Transverse colon (tissue), 4 donors: ENCODE results near the gene ZNF444. TPM values are rescaled to one million over a fixed set of nuclear protein-coding genes. Genes with fewer than 3 reads are reported as not detected.

ENCODE experiments used
- DNase-seq: peaks from one replicate; pipeline ENCODE4 v3.0.0-alpha.2; 2019
- H3K27ac ChIP-seq, 4 donors: fragments of 200-600 bp; sonication (generic); 2 replicates each; pipeline ENCODE4 v1.5.1; 2016 to 2018; ENCODE audit warnings: inconsistent platforms in 4 of 4
- H3K27me3 ChIP-seq: fragments of 200-600 bp; sonication (generic); 2 replicates; pipeline ENCODE4 v1.5.1; 2017; ENCODE audit warnings: inconsistent platforms
- H3K36me3 ChIP-seq, 4 donors: fragments of 200-600 bp; sonication (generic); 2 replicates each; pipeline ENCODE4 v1.5.1; 2017 to 2019; ENCODE audit warnings: inconsistent platforms in 4 of 4
- H3K4me1 ChIP-seq, 4 donors: fragments of 200-600 bp; sonication (generic); 2 replicates each; pipeline ENCODE4 v1.5.1; 2017 to 2020; ENCODE audit warnings: inconsistent platforms in 4 of 4
- H3K4me3 ChIP-seq, 4 donors: fragments of 200-600 bp; sonication (generic); 1 replicate in 1 of 4; 2 replicates in 3 of 4; pipeline versions ENCODE4 v1.5.1 to v1.6.1; 2017 to 2019; ENCODE audit warnings: inconsistent platforms in 4 of 4
- H3K9me3 ChIP-seq, 2 donors: fragments of 200-600 bp; sonication (generic); 2 replicates each; pipeline ENCODE4 v1.5.1; 2017 to 2019; ENCODE audit warnings: inconsistent platforms in 2 of 2
- CTCF ChIP-seq, 5 experiments: fragments of 200-600 bp in 3 of 5; fragments of 450-650 bp in 2 of 5; sonication (generic) in 3 of 5; IDR thresholded peaks; 1 replicate in 2 of 5; 2 replicates in 3 of 5; pipeline ENCODE4 v1.5.1; 2016 to 2017; ENCODE audit warnings: antibody characterized with exemption in 5 of 5, inconsistent platforms in 3 of 5, mild to moderate bottlenecking in 2 of 5, moderate library complexity in 1 of 5
- EP300 ChIP-seq: sonication (generic); formaldehyde crosslinking; IDR thresholded peaks from one replicate; pipeline ENCODE4 v1.6.1; 2017; ENCODE audit warnings: antibody characterized with exemption, low read depth
- POLR2A ChIP-seq: fragments of 450-650 bp; IDR thresholded peaks from one replicate; pipeline ENCODE4 v1.6.1; 2016; ENCODE audit warnings: antibody characterized with exemption, mild to moderate bottlenecking, moderate library complexity
- POLR2AphosphoS5 ChIP-seq, 3 donors: sonication (generic); formaldehyde crosslinking; IDR thresholded peaks; one replicate each; pipeline ENCODE4 v1.6.1; 2016; ENCODE audit warnings: antibody characterized with exemption in 3 of 3
- WGBS, 2 donors: methylation state at CpG; one replicate each; pipeline ENCODE4 v1.1.5; 2018; ENCODE audit warnings: low coverage in 1 of 2; 5-methylcytosine and 5-hydroxymethylcytosine counted together
- in situ Hi-C, 4 donors: fragments of 200-750 bp; cut with MboI; loops; one replicate each; pipeline versions ENCODE4 v1.15.0 to v1.15.1; 2017; ENCODE audit warnings: low sequenced_read_pairs in 3 of 4, low pct_ligation_motif_present in 1 of 4, low pct_unique_long_range_greater_than_20kb in 1 of 4
- intact Hi-C: fragments of 100-400 bp; cut with DNase I; formaldehyde crosslinking; loops from one replicate; pipeline ENCODE4 v1.15.1; 2023; ENCODE audit warnings: low total_unique reads
- total RNA-seq, 4 donors: library from RNA; depleted of rRNA; stranded (reverse); fragments of >200 nt; gene quantifications; one replicate each; pipeline ENCODE4 v1.1.0, GENCODE V29; 2016

Gene ZNF444
- total RNA-seq, 4 donors from 2014 or later = 20.7 to 148 (median 39.2) TPM

- Histone ChIP-seq H3K4me1 (peaks cover 46 to 72% (median 59%) of the 10 kb centered on the region in 4 donors), H3K27me3 (no peaks in the 10 kb centered on the region), H3K4me3 (no peak overlapping the region), H3K36me3 (no peaks in the 10 kb centered on the region), H3K27ac (no peak overlapping the region), H3K9me3 (no peaks in the 10 kb centered on the region)
- intact Hi-C loops (no loop called here), in situ Hi-C loops (no loop called here)
- DNase-seq = no peak
- WGBS, 2 donors = 72 to 75% methylated on average over 3 to 6 of the region's 6 CpGs
- TF ChIP-seq EP300 = no peak
- no peak for TF ChIP-seq POLR2AphosphoS5 (IDR thresholded peaks at IDR 0.05)
- no peak for TF ChIP-seq POLR2A
- no peak for TF ChIP-seq CTCF (IDR thresholded peaks at IDR 0.05)
Measured at GRCh38 chr19:56116606-56117005, 24.5 kb upstream of the ZNF444 start.

GRCh38 chr19:56117376-56117884 is 23.7 kb upstream of the ZNF444 start:
- H3K27ac ChIP-seq = peak overlapping the region in 3 of 4 donors; percentile 95 to 98 (median 97)
- intact Hi-C loops (no loop called here), in situ Hi-C loops (no loop called here)
- no peak for TF ChIP-seq EP300
- no peak for TF ChIP-seq POLR2A
- TF ChIP-seq CTCF (IDR thresholded peaks at IDR 0.05) = no peak
- no peak for TF ChIP-seq POLR2AphosphoS5 (IDR thresholded peaks at IDR 0.05)
- no peaks in the 10 kb centered on the region for H3K36me3 ChIP-seq
- peak; percentile 49 for DNase-seq
- H3K4me1 ChIP-seq = peaks cover 38 to 68% (median 55%) of the 10 kb centered on the region in 4 donors
- H3K27me3 ChIP-seq = no peaks in the 10 kb centered on the region
- H3K4me3 ChIP-seq = no peak overlapping the region
- WGBS, 2 donors = 60 to 72% methylated on average over 1 to 14 of the region's 14 CpGs
- no peaks in the 10 kb centered on the region for H3K9me3 ChIP-seq

- Histone ChIP-seq H3K4me3 (no peak overlapping the region), H3K4me1 (peaks cover 35 to 64% (median 50%) of the 10 kb centered on the region in 4 donors), H3K36me3 (no peaks in the 10 kb centered on the region), H3K9me3 (no peaks in the 10 kb centered on the region), H3K27ac (peak overlapping the region in 3 of 4 donors; percentile 95 to 98 (median 97)), H3K27me3 (no peaks in the 10 kb centered on the region)
- TF ChIP-seq CTCF (IDR thresholded peaks at IDR 0.05) (no peak), POLR2AphosphoS5 (IDR thresholded peaks at IDR 0.05) (no peak), POLR2A (no peak), EP300 (no peak)
- in situ Hi-C loops (no loop called here), intact Hi-C loops (no loop called here)
- DNase-seq = no peak
- 61% methylated on average over 9 of the region's 9 CpGs; no CpG with 5 or more reads in 1 of the 2 donors for WGBS, 2 donors
Measured at GRCh38 chr19:56117889-56118288, 23.2 kb upstream of the ZNF444 start.

- no peak for DNase-seq
- TF ChIP-seq POLR2A (no peak), CTCF (IDR thresholded peaks at IDR 0.05) (no peak), POLR2AphosphoS5 (IDR thresholded peaks at IDR 0.05) (no peak), EP300 (no peak)
- no peaks in the 10 kb centered on the region for H3K36me3 ChIP-seq
- no peaks in the 10 kb centered on the region for H3K9me3 ChIP-seq
- in situ Hi-C loops = no loop called here
- 49% methylated on average over 8 of the region's 8 CpGs; no CpG with 5 or more reads in 1 of the 2 donors for WGBS, 2 donors
- peaks cover 33 to 56% (median 42%) of the 10 kb centered on the region in 4 donors for H3K4me1 ChIP-seq
- H3K4me3 ChIP-seq = peak overlapping the region in 1 of 4 donors; percentile 84
- intact Hi-C loops = no loop called here
- H3K27me3 ChIP-seq = no peaks in the 10 kb centered on the region
- peak overlapping the region; percentile 94 to 98 (median 96) for H3K27ac ChIP-seq
Measured at GRCh38 chr19:56118666-56119581, 22.2 kb upstream of the ZNF444 start.
